LHCN-M2 (cell line): ENCODE measurements around the gene MOV10L1. TPM values are rescaled to one million over a fixed set of nuclear protein-coding genes. Genes with fewer than 3 reads are reported as not detected.

Experiments used
- DNase-seq: peaks from one replicate; pipeline ENCODE4 v3.0.0-alpha.2; 2012; ENCODE audit warnings: low read depth
- polyA plus RNA-seq: library from polyadenylated mRNA; unstranded; fragments of >200 nt; gene quantifications from one replicate; pipeline ENCODE4 v1.2.1, GENCODE V29; 2012; ENCODE audit warnings: missing spikeins
- total RNA-seq: library from RNA; depleted of rRNA; stranded (reverse); fragments of >200 nt; gene quantifications from 2 replicates; pipeline ENCODE4 v1.2.3, GENCODE V29; 2014; rRNA removed

MOV10L1 gene
- 0.23 and 0.32 TPM in 2 replicates for total RNA-seq
- 0.23 TPM for polyA plus RNA-seq

DNA sequence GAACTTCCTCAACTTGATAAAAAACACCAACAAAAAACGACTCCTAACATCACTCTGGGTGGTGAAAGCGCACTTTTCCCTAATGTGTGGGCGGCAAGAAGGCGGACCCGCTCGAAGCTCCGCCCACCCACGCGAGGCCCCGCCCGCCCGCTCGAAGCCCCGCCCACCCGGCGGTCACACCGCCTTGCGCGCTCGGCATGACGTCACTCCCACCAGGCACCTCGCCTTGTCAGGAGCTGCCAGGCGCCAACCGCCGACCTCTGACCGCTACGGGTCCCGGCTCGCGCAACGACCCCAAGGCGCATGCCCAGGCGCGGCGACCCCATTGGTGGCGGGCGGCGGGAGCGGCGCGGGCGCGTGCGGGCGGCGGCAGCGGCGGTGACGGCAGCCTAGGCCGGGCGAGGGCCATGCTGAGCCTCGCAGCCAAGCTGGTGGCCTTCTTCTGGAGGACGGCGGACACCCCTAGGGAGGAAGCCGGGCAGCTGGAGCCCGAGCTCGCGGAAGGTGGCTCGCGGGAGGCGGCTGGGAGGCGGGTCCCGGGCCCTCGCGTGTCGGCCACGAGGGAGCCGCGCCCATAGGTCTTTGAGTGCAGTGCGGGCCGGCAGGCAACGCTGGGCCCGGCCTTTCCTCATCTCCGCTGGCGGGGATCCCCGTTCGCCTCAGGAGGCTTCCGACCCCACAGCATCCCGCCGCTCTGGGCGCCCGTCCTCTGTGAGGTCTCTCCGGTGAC lies at the start of gene MOV10L1:
Gene MOV10L1 (plus strand): TSS at position 325 of the 730 bp plus-strand sequence. CDS start 83 bp downstream, at position 408.
- DNase-seq, result no peak

DNA sequence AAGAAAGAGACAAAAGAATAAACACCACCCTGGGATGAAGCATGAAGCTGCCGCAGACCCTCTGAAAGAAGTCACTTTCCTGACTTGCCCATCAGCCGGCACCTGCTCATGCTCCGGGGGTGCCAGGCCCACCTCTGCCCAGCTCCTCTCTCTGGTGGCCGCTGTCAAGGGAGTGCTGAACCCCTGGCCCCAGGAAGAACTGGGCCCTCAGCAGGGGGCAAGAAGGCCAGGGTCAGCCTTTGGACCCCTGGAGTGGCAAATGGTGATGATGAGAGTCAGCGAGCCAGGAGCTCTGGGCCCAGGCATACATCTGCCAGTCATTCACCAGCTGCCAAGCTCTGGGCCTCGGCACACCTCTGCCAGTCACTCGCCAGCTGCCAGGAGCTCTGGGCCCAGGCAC lies 49.1 kb upstream of the MOV10L1 start:
- DNase-seq, result no peak

DNA sequence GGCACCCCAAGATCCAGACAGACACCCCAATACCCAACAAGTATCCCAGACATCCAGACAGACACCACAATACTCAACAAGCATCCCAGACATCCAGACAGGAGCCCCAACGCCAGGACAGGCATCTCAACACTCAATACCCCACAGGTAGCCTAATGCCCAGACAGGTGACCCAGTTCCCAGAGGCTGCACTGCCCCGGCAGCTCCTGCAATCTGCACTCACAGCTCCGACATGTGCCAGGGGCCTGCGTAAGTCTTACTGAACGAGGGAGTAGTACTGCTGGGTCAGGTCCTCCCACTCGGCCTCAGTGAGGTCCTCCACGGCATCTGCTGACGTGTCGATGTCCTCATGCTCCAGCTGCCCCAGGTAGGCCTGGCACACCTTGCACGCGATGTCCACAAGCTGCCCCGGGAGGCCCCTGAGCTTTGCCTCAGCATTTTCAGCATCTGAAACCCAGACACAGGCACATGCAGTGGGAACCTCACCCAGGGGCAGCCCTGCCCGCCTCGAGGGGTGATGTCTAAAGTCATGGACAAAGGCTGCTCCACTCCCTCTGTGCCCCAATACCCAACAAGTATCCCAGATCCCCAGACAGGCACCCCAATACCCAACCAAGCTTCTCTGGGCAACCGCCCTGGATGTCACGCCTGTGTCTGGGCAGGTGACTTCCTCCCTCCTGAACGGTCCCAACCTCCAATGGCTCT lies 48.3 kb upstream of the MOV10L1 start:
- no peak for DNase-seq

DNA sequence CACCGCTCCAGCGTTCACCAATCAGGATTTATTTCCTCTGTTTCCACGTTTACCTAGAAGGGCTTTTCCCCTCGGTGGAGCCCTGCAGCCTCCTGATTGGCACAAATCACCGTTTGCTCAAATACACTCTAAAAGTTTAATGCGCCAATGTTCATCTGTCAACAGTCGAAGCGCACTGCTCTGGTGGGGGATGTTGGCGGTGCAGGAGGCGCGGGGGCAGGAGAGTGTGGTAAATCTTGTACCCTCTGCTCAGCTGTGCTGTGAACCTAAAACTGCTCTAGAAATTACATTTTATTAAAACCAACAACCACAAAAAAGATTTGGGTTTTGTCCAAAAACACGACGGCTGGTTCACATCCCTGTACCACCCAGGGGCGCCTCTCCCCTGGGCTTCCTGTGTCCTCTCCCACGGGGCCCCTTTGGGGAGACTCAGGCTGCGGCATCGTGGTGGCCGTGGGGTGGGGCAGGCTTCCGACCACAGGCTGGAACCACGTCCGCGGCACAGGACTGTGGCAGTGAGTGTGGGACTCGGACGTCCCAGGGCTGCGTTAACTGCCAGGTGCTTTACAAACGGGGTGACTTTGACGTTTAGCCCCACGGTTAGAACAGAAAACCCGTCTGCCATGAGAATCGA lies 45.2 kb upstream of the MOV10L1 start:
- DNase-seq, result no peak

DNA sequence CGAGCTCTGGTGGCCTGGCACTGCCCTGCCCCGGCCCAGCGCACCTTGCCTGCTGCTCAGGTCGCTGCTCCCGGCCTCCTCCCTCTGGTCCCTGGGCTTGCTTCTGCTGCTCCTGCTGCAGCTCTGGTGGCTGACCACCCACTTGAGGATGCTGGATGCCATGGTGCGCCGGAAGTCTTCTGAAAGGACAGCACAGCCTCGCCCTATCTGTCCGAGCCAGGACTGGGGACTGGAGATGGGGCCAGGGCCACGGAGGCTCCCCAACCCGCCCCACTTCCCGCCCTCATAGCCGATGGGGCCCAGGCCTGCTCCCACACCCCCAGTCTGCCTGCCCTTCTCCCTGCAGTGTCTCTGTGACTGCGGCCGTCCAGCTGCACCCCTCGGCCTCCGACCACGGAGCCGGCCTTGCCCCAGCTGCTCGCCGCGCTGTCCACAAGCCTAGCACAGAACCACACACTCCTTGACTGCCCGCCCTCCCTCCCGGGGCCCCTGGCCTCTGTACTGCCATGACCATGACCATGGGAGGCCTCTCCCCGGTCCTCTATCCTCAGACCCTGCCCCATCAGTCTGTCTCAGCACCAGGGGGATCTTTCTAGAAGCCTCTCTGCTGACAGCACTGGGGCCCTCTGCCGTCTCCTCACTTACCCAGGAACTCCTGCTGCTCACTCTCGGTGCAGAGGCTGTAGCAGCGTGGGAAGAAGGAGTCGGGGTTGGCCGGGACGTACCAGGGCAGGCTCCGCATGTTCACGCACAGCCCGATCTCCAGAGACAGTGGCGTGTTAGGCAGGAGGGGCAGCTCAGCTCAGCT lies 44.4 kb upstream of the MOV10L1 start:
- no peak for DNase-seq

DNA sequence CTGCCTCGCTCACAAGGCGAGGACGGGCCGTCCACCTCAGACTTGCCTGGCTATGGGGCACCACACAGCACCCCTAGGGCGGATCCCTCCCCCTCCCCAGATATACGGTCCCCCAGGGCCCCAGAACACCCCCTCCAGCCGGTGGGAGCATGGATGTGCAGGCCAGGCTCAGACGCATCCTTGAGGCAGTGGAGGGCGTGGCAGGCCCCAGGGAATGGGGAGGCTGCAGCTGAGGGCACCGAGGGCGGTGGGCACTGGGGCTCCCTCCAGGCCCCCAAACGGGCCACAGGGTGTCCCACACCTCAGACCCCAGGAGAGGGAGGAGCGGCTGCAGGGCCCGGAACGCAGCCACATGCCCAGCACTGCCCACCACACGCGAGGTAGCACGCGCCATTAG lies 43.8 kb upstream of the MOV10L1 start:
- DNase-seq, result no peak

DNA sequence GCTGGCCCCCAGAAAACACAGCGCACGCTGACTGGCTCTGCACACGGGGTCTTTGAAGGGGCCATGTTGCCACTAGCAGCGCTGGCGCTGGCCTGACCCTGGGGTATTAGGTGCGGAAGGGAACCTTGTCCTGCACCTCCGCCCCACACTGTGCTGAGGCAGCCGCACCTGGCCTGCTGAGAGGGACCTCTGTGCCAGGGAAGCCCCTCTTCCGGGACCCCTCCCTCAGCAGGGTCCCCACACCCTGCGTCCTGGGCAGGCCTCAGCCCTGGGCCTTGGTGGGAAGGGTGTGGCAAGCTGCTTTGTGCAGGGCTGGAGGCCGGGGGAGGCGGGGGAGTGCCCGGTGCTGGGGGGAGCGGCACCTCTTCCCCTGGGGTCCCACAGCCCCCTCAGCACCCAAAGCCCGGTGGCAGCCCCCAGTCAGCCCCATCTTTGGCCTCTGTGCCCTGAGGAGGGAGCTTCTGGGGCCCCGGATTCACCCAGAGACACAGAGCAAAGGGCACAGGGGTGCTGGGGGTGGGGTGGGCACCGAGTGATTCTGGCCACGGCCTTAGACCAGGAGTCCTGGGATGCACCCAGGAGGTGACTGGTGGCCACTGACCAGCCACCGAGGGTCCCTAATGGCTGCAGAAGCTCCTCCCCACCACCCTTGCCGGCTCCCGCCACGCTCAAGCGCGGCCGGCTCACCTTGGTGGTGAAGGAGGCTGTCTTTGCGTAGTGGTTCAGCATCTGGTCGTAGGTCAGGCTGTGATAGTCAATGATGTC lies 43.1 kb upstream of the MOV10L1 start:
- DNase-seq, result no peak

DNA sequence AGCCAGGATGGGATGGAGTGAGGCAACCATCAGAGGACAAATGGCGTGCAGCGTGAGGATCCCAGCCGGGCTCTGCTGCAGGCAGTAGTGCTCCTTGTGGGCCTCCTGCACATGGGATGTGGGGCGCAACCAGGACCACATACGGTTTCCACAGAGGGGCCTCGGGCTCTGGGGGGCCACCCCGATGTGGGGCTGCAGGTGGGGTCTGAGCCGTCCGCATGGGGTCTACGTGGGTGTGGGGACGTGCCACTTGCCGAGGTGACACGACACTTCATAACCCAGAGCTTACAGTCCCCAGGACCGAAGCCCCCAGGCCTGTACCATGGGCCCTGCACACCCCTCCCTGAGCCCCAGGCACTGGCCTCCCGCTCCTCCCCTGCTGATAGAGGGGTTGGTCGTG lies 42.5 kb upstream of the MOV10L1 start:
- DNase-seq, result no peak

DNA sequence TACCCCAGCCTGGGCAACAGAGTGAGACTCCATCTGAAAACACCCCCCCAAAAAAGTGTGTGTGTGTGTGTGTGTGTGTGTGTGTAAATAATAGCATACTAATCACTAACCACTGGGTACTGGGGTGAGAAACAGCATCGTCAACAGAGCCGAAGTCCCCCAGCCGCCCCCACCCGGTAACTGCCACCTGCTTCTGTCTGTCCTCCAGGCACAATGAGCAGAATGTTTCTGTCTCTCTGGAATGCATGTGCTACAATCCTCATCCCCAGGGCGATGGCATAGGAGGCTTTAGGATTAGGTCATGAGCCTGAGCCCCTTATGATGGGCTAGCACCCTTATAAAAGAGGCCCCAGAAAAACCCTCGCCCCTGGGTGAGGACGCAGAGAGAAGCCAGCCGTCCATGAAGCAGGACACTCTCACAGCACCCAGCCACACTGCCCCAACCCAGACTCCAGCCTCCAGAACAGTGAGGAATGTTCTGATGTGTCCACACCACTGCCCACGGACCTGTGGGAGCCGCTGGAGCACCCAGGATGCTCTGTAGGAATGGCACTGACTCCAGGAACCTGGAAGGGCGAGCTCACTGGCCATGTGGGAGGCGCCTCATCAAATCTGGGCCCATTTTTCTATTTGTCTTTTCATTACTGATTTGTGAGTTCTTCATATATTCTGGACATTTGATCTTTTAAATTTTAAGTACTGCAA lies 41.6 kb upstream of the MOV10L1 start:
- peak; percentile 21 for DNase-seq

DNA sequence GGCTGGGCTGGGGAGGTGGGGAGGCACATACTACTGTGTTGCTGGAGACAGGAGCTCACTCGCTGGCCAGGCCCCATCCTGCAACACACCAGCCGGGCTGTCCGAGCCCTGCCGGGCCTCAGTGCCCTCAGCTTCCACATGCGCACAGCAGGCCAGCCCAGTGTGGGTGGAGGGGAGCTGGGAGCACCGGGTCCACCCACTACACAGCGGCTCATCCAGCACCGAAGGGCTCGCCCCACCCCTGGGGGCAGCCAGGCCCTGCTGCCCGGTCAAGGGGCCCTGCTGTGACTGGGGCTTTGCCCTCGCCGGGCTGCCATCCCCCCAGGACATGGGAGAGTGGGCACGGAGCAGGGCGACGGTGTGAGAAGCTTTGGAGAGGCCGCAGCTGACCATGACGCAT lies 41.0 kb upstream of the MOV10L1 start:
- no peak for DNase-seq

DNA sequence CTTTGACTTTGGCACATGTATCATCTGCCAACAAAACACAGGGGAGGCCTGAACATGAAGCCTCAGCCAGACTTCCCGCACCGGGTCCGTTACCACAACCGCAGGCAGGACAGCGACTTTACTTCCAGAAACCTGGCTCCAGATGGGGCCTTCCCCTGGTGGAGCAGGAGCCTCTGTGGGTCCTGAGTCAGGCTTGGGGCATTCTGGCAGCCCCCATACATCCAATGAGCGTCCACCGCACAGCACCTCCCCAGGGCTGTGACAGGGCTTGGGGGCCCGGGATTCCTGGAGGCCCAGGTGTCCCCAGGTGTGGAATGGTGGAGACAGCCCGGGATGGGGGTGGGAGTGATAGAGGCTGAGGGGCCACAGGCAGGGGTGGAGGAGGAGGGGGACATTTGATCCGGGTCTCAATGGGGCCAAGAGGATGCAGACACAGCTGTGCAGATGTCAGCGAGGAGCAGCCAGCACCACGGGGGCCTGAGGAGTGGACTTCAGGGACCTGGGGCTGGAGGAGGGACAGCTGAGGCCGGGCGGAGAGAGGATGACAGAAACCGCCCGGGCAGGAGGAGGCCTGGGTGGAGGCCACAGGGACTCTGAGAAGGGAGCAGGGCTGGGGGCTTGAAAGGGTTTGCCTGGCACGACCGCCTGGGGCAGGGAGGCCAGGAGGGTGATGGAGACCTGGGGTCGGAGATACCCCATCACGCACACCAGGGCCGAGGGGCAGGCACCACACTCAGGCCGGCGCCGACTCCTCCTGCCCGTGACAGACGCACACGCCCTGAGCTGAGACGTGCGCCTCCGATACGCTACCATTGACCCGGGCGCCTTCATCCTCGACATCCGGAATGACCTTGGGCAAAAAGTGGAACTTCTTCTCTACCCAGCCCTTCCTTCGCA lies 40.3 kb upstream of the MOV10L1 start:
- DNase-seq, result no peak

DNA sequence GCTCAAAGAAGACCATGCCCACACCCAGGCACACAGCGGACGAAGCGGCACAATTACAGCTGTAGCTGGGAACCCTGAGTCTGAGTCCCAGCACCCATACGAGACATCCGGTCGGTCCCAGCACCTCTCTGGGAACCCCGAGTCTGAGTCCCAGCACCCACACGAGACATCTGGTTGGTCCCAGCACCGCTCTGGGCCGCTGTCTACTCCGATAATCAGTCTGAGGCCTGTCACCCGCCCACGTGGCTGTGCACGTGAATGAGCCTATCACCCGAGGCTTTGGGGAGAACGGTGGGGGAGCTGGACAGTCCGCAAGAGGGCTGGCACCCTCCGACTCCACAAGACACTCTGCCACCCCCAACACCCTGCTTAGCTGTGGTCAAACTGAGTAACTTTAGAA lies 37.9 kb upstream of the MOV10L1 start:
- no peak for DNase-seq

DNA sequence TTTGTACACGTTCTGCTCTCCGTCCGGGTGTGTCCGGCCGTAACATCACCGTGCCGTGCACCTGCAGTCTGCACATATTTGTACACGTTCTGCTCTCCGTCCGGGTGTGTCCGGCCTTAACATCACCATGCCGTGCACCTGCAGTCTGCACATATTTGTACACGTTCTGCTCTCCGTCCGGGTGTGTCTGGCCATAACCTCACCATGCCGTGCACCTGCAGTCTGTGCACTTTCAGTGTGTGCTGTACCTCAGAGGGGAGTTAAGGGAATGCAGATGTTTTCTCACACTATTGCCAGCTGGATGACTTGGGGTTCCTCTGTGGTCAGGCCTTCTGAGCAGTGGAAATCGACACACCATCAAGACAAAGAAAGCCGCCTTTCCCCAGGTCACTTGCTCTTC lies 35.9 kb upstream of the MOV10L1 start:
- DNase-seq, result no peak

DNA sequence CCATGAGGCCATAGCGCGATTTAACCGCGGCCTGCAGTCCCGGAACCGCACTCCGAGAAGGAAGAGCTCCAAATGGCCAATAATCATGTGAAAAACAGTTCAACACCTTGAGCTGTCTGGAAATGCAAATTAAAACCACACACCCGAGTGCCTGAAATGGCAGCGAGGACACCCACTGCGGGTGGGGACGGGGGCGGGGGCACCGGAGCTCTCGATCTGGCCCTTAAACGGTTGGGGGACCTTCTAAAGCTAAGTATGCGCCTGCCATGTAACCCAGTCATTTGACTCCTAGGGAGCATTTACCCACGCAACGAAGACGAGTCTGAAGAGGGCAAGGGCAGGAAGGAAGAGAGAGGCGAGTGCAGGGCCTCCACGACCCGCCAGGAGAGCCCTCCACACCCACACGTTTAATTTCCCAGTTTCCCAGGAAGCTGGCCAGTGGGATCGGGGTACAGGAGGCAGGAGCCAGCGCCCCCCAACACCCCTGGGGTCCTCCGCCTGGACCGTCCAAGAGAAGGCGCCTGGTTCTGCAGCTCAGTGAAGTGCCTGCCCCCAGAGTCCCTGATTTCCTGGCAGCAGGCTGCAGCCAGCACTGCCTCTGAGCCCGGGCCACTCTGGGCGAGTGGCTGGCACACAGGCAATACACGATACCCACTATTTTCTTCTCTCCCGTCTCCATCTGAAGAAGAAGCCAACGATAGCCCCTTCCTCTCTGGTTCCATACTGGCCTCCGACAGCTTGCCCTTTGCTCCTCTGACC lies 33.4 kb upstream of the MOV10L1 start:
- DNase-seq, result no peak

DNA sequence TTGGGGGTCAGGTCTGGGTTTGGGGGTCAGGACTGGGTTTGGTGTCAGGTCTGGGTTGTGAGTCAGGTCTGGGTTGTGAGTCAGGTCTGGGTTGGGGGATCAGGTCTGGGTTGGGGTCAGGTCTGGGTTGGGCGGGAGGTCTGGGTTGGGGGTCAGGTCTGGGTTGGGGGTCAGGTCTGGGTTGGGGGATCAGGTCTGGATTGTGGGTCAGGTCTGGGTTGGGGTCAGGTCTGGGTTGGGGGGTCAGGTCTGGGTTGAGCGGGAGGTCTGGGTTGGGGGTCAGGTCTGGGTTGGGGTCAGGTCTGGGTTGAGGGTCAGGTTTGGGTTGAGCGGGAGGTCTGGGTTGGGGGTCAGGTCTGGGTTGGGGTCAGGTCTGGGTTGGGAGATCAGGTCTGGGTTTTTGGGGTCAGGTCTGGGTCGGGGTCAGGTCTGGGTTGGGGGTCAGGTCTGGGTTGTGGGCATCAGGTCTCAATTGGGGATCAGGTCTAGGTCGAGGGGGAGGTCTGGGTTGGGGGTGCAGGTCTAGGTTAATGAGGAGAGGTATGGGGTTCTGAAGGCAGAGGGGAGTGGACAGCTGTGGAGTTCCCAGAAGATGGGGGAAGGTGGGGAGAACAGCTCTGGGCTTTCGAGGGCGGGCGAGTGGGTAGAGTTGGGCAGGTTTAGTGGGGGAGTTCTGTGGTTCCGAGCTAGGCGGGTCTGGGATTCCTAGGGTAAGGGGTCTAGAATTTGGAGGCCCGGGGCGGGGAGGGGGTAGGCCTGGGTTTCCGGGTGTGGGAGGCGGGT lies 32.3 kb upstream of the MOV10L1 start:
- no peak for DNase-seq

DNA sequence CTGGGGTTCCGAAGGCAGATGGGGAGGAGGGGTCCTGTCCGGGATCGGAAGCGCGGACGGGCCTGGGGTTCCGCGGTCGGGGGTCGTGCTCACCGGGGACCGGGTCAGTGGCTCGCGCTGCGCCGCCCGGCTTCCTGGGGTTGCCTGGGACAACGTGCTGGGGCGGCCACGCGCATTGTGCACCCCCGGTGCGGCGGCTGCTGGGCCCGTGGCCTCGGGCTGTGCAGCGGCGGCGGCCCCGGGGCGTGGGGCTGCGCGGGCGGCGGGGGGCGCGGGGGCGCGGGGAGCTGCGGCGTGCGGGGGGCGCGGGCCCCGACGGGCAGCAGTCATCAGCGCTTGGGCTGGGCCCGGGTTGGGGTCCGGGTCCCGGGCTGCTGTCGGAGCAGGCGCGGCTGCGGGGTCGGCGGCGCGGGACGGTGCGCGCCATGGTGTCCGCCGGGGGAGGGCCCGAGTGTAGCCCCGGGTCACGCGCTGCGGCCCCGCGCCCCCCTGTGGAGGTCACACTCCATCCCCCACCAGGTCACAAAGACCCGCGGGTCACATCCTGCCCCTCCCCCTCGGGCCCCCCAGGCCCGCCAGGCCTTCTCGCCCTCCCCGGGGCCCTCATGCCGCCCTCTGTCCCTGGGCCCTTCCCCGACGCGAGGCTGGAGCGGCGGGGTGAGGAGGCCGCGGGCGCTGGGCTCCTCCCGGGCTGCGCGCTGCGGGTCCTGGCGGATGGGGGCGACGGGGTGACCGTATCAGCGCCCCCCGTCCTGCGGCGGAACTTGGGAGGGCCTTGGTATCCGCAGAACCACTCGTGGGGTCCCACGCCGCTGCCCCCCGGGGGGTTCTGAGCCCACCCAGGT lies 31.5 kb upstream of the MOV10L1 start, which contains the start of gene TTLL8:
Gene TTLL8 (minus strand): TSS at position 238 of the 845 bp plus-strand sequence.
- DNase-seq, result no peak
